Testis (tissue), 3 donors: ENCODE results near the gene EHBP1. TPM values are rescaled to one million over a fixed set of nuclear protein-coding genes. Genes with fewer than 3 reads are reported as not detected.

Source experiments
- DNase-seq: peaks from one replicate; pipeline ENCODE4 v3.0.0-alpha.2; 2019
- H3K27ac ChIP-seq, 2 donors: fragments of 200-600 bp; sonication (generic); one replicate each; pipeline ENCODE4 v1.5.1; 2019
- H3K27me3 ChIP-seq: fragments of 200-600 bp; sonication (generic); one replicate; pipeline ENCODE4 v1.5.1; 2019
- H3K36me3 ChIP-seq: fragments of 200-600 bp; sonication (generic); one replicate; pipeline ENCODE4 v1.5.1; 2017; ENCODE audit warnings: low read depth; ENCODE audit errors: missing control alignments
- H3K4me1 ChIP-seq: fragments of 200-600 bp; sonication (generic); one replicate; pipeline ENCODE4 v1.5.1; 2019
- H3K4me3 ChIP-seq, 2 donors: fragments of 200-600 bp; sonication (generic); one replicate each; pipeline ENCODE4 v1.5.1; 2017 to 2019
- H3K9me3 ChIP-seq: fragments of 200-600 bp; sonication (generic); one replicate; pipeline ENCODE4 v1.5.1; 2017
- POLR2A ChIP-seq: fragments of 450-650 bp; IDR thresholded peaks from one replicate; pipeline ENCODE4 v1.6.1; 2017; ENCODE audit warnings: antibody characterized with exemption, mild to moderate bottlenecking, moderate library complexity
- whole genome bisulfite sequencing, 2 donors: methylation state at CpG; one replicate each; pipeline ENCODE4 v1.1.5; 2018; 5-methylcytosine and 5-hydroxymethylcytosine counted together
- intact Hi-C: fragments of 100-400 bp; cut with DNase I; formaldehyde crosslinking; loops from one replicate; pipeline ENCODE4 v1.15.1; 2023; ENCODE audit warnings: low total_unique reads
- polyA plus RNA-seq: library from polyadenylated mRNA; stranded (reverse); fragments of 350-450 nt; fragmentation: Illumina TruSeq; extraction: RNeasy Lipid Tissue Mini Kit (QIAGEN cat#74804); gene quantifications from one replicate; pipeline ENCODE4 v1.2.3, GENCODE V29; 2014; ENCODE audit warnings: low read depth, low replicate concordance; ENCODE audit not compliant: insufficient read depth
- total RNA-seq, 2 donors: library from RNA; depleted of rRNA; stranded (reverse); fragments of >200 nt; gene quantifications; one replicate each; pipeline ENCODE4 v1.2.3, GENCODE V29; 2016
- TF ChIP-seq, protein P1 (sequence below), 3 experiments: fragments of 450-650 bp in 2 of 3; fragments of 200-600 bp in 1 of 3; sonication (generic) in 1 of 3; IDR thresholded peaks; one replicate each; pipeline ENCODE4 v1.5.1; 2016 to 2019; ENCODE audit warnings: antibody characterized with exemption in 3 of 3, mild to moderate bottlenecking in 2 of 3, moderate library complexity in 1 of 3

The EHBP1 gene
- total and polyA plus RNA-seq, 3 donors from 2014 or later: 69.3 to 99.5 (median 86.8) TPM

GRCh38 chr2:62928015-62928414, 222.5 kb downstream of the EHBP1 start:
- no peak overlapping the region for H3K4me3 ChIP-seq
- no peak overlapping the region for H3K27ac ChIP-seq
- 82 to 93% methylated on average over 2 of the region's 2 CpGs for WGBS, 2 donors
- DNase-seq: no peak
- no peaks in the 10 kb centered on the region for H3K27me3 ChIP-seq
- TF ChIP-seq, protein P1, sequence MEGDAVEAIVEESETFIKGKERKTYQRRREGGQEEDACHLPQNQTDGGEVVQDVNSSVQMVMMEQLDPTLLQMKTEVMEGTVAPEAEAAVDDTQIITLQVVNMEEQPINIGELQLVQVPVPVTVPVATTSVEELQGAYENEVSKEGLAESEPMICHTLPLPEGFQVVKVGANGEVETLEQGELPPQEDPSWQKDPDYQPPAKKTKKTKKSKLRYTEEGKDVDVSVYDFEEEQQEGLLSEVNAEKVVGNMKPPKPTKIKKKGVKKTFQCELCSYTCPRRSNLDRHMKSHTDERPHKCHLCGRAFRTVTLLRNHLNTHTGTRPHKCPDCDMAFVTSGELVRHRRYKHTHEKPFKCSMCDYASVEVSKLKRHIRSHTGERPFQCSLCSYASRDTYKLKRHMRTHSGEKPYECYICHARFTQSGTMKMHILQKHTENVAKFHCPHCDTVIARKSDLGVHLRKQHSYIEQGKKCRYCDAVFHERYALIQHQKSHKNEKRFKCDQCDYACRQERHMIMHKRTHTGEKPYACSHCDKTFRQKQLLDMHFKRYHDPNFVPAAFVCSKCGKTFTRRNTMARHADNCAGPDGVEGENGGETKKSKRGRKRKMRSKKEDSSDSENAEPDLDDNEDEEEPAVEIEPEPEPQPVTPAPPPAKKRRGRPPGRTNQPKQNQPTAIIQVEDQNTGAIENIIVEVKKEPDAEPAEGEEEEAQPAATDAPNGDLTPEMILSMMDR (IDR thresholded peaks at IDR 0.05): no peak
- no peaks in the 10 kb centered on the region for H3K9me3 ChIP-seq
- intact Hi-C loops: no loop called here
- H3K36me3 ChIP-seq: no peaks in the 10 kb centered on the region
- H3K4me1 ChIP-seq: no peaks in the 10 kb centered on the region

GRCh38 chr2:62931536-62931935, 226.0 kb downstream of the EHBP1 start:
- H3K27me3 ChIP-seq: no peaks in the 10 kb centered on the region
- H3K36me3 ChIP-seq: no peaks in the 10 kb centered on the region
- TF ChIP-seq, protein P1 (IDR thresholded peaks at IDR 0.05): no peak
- TF ChIP-seq POLR2A: no peak
- 92 to 95% methylated on average over 3 of the region's 3 CpGs for WGBS, 2 donors
- no peaks in the 10 kb centered on the region for H3K4me1 ChIP-seq
- DNase-seq: no peak
- H3K4me3 ChIP-seq: no peak overlapping the region
- no peaks in the 10 kb centered on the region for H3K9me3 ChIP-seq
- intact Hi-C loops: no loop called here
- no peak overlapping the region for H3K27ac ChIP-seq

GRCh38 chr2:62933398-62933917, 227.9 kb downstream of the EHBP1 start:
- no peaks in the 10 kb centered on the region for H3K4me1 ChIP-seq
- TF ChIP-seq, protein P1 (IDR thresholded peaks at IDR 0.05): no peak
- no peak for TF ChIP-seq POLR2A
- no peaks in the 10 kb centered on the region for H3K36me3 ChIP-seq
- no peaks in the 10 kb centered on the region for H3K27me3 ChIP-seq
- intact Hi-C loops: no loop called here
- no peaks in the 10 kb centered on the region for H3K9me3 ChIP-seq
- no peak for DNase-seq
- H3K27ac ChIP-seq: no peak overlapping the region
- WGBS, 2 donors: 75 to 83% methylated on average over 2 of the region's 2 CpGs
- H3K4me3 ChIP-seq: no peak overlapping the region

GRCh38 chr2:62934517-62934916, 229.0 kb downstream of the EHBP1 start:
- H3K27ac ChIP-seq: no peak overlapping the region
- H3K27me3 ChIP-seq: no peaks in the 10 kb centered on the region
- H3K36me3 ChIP-seq: no peaks in the 10 kb centered on the region
- H3K4me1 ChIP-seq: no peaks in the 10 kb centered on the region
- no peaks in the 10 kb centered on the region for H3K9me3 ChIP-seq
- TF ChIP-seq, protein P1 (IDR thresholded peaks at IDR 0.05): no peak
- TF ChIP-seq POLR2A: no peak
- no peak overlapping the region for H3K4me3 ChIP-seq
- DNase-seq: no peak
- intact Hi-C loops: no loop called here
- 68 to 78% methylated on average over 2 of the region's 2 CpGs for WGBS, 2 donors

GRCh38 chr2:62938126-62938525, 232.6 kb downstream of the EHBP1 start:
- H3K4me3 ChIP-seq: no peak overlapping the region
- intact Hi-C loops: no loop called here
- no peaks in the 10 kb centered on the region for H3K9me3 ChIP-seq
- H3K27ac ChIP-seq: no peak overlapping the region
- TF ChIP-seq POLR2A: no peak
- TF ChIP-seq, protein P1 (IDR thresholded peaks at IDR 0.05): no peak
- H3K36me3 ChIP-seq: no peaks in the 10 kb centered on the region
- 89 to 96% methylated on average over 1 of the region's 1 CpG for WGBS, 2 donors
- no peaks in the 10 kb centered on the region for H3K27me3 ChIP-seq
- H3K4me1 ChIP-seq: no peaks in the 10 kb centered on the region
- DNase-seq: no peak
